Measurements from ENCODE around the gene TTC9C. TPM values are rescaled to one million over a fixed set of nuclear protein-coding genes. Genes with fewer than 3 reads are reported as not detected.
A peak's percentile ranks its signal among the peaks of the same experiment; 100 is the strongest.

TTC9C gene
- total RNA-seq, 1 experiment from 2014 or later, result 71.4 TPM

GRCh38 chr11:62726156-62726914 lies 2.0 kb upstream of the TTC9C start:
- Histone ChIP-seq H3K79me2 (ENCODE audit: low read depth) (peaks cover 84% of the 10 kb centered on the region), H3K4me1 (replicated peaks; ENCODE audit: insufficient read depth) (peaks cover 26% of the 10 kb centered on the region), H2AFZ (peak overlapping the region; percentile 31; the same call in 1 of the 2 replicates), H3K9me3 (ENCODE audit: insufficient read depth, low read depth) (no peaks in the 10 kb centered on the region), H3F3A (ENCODE audit: insufficient read depth, low read depth) (peaks cover 60% of the 10 kb centered on the region), H4K20me1 (ENCODE audit: insufficient read depth) (peaks cover 40% of the 10 kb centered on the region), H3K27ac (peak overlapping the region; percentile 76), H3K36me3 (ENCODE audit: low read depth) (peaks cover 41% of the 10 kb centered on the region), H3K4me2 (peak overlapping the region; percentile 97), H3K9me2 (ENCODE audit: insufficient read depth) (no peaks in the 10 kb centered on the region), H3K27me3 (ENCODE audit: insufficient read depth, low read depth) (no peaks in the 10 kb centered on the region), H3K4me3 (peak overlapping the region; percentile 84)
- BruUV-seq (replicated peaks), result no TSS peak
- POLR2A ChIA-PET (ENCODE audit: unreplicated experiment), result interaction anchor here (0.6 to 1.4 kb wide), 6 partner anchors 26 to 164 kb away, joined by 3 to 16 read pairs (median 4); partner anchors contain the start of genes C11orf98, CSKMT, STX5 and TEX54
- TF ChIP-seq CTCF (conservative IDR thresholded peaks at IDR 0.05), result no peak
- TF ChIP-seq EZH2 (IDR thresholded peaks at IDR 0.05; ENCODE audit: low read depth), result no peak
- peak in 1 of 2 experiments; percentile 12 for DNase-seq
- intact Hi-C loops (cut with micrococcal nuclease; ENCODE audit: unreplicated experiment), result loop anchor here (2.0 to 5.0 kb wide), 7 partner anchors 54 to 156 kb away; partner anchors contain the start of genes EML3, LBHD1, ROM1 and SLC3A2
- CTCF ChIA-PET, result interaction anchor here (1.0 to 1.5 kb wide), 2 partner anchors 27 to 331 kb away, joined by 6 to 9 read pairs; partner anchors contain the start of gene ZBTB3

GRCh38 chr11:62726915-62727164 lies 1.4 kb upstream of the TTC9C start:
- no peak for DNase-seq
- CTCF ChIA-PET, result interaction anchor here (0.8 to 1.5 kb wide), 3 partner anchors 27 to 332 kb away, joined by 3 to 9 read pairs (median 6); partner anchors contain the start of gene ZBTB3
- Histone ChIP-seq H4K20me1 (ENCODE audit: insufficient read depth) (peaks cover 43% of the 10 kb centered on the region), H3K27me3 (ENCODE audit: insufficient read depth, low read depth) (no peaks in the 10 kb centered on the region), H3F3A (ENCODE audit: insufficient read depth, low read depth) (peaks cover 55% of the 10 kb centered on the region), H3K9me3 (ENCODE audit: insufficient read depth, low read depth) (no peaks in the 10 kb centered on the region), H3K4me3 (peak overlapping the region; percentile 84), H2AFZ (peak overlapping the region; percentile 93; the same call in 1 of the 2 replicates), H3K4me1 (replicated peaks; ENCODE audit: insufficient read depth) (peaks cover 26% of the 10 kb centered on the region), H3K4me2 (peak overlapping the region; percentile 97), H3K27ac (peak overlapping the region; percentile 76), H3K79me2 (ENCODE audit: low read depth) (peaks cover 84% of the 10 kb centered on the region), H3K36me3 (ENCODE audit: low read depth) (peaks cover 37% of the 10 kb centered on the region), H3K9me2 (ENCODE audit: insufficient read depth) (no peaks in the 10 kb centered on the region)
- intact Hi-C loops (cut with micrococcal nuclease; ENCODE audit: unreplicated experiment), result loop anchor here (2.0 to 5.0 kb wide), 7 partner anchors 55 to 155 kb away; partner anchors contain the start of genes EML3, LBHD1, ROM1 and SLC3A2
- POLR2A ChIA-PET (ENCODE audit: unreplicated experiment), result interaction anchor here (0.5 to 1.4 kb wide), 17 partner anchors 10 to 1543 kb away, joined by 3 to 50 read pairs (median 5); partner anchors contain the start of genes B3GAT3, C11orf98, CSKMT and LBHD1
- no TSS peak for BruUV-seq (replicated peaks)
- TF ChIP-seq CTCF (conservative IDR thresholded peaks at IDR 0.05), result no peak
- no peak for TF ChIP-seq EZH2 (IDR thresholded peaks at IDR 0.05; ENCODE audit: low read depth)

GRCh38 chr11:62727165-62727871 lies 968 bp upstream of the TTC9C start, which contains the start of gene HNRNPUL2:
TSS of gene HNRNPUL2 (minus strand) at chr11:62727457. CDS start at chr11:62727156, 301 bp downstream.
- Histone ChIP-seq H3K36me3 (ENCODE audit: low read depth) (peaks cover 32% of the 10 kb centered on the region), H3K79me2 (ENCODE audit: low read depth) (peaks cover 84% of the 10 kb centered on the region), H3K27ac (peak within 1 kb of the TSS; percentile 76), H4K20me1 (ENCODE audit: insufficient read depth) (peaks cover 47% of the 10 kb centered on the region), H3F3A (ENCODE audit: insufficient read depth, low read depth) (peaks cover 54% of the 10 kb centered on the region), H2AFZ (peak within 1 kb of the TSS; percentile 93), H3K9me2 (ENCODE audit: insufficient read depth) (no peaks in the 10 kb centered on the region), H3K4me2 (peak within 1 kb of the TSS; percentile 97), H3K4me3 (peak within 1 kb of the TSS; percentile 84), H3K9me3 (ENCODE audit: insufficient read depth, low read depth) (no peaks in the 10 kb centered on the region), H3K27me3 (ENCODE audit: insufficient read depth, low read depth) (no peaks in the 10 kb centered on the region), H3K4me1 (replicated peaks; ENCODE audit: insufficient read depth) (peaks cover 26% of the 10 kb centered on the region)
- peak; percentile 98 to 99 for DNase-seq
- TF ChIP-seq EZH2 (IDR thresholded peaks at IDR 0.05; ENCODE audit: low read depth), result no peak
- TF ChIP-seq CTCF (conservative IDR thresholded peaks at IDR 0.05), result no peak
- POLR2A ChIA-PET (ENCODE audit: unreplicated experiment), result interaction anchor here (0.5 to 1.4 kb wide), 24 partner anchors 9 to 1590 kb away, joined by 3 to 50 read pairs (median 5); partner anchors contain the start of genes B3GAT3, C11orf98, CSKMT and GANAB
- intact Hi-C loops (cut with micrococcal nuclease; ENCODE audit: unreplicated experiment), result loop anchor here (2.0 to 5.0 kb wide), 7 partner anchors 55 to 155 kb away; partner anchors contain the start of genes EML3, LBHD1, ROM1 and SLC3A2
- CTCF ChIA-PET, result interaction anchor here (0.6 to 1.5 kb wide), 4 partner anchors 26 to 332 kb away, joined by 3 to 9 read pairs (median 7); partner anchors contain the start of gene ZBTB3
- no TSS peak for BruUV-seq (replicated peaks)

Measured in PC-9 (cell line).